A549 (cell line): Measurements from ENCODE around the gene SPATA13.

Experiments used
- JUNB ChIP-seq: fragments of >200 bp; sonication (Bioruptor Twin); formaldehyde crosslinking; IDR thresholded peaks from 2 replicates; pipeline ENCODE4 v1.6.1; 2016
- MAZ ChIP-seq: fragments of 150-350 bp; IDR thresholded peaks from 2 replicates; pipeline ENCODE4 v1.6.1; 2014; ENCODE audit warnings: antibody characterized with exemption, low read depth, low read length, borderline replicate concordance
- PHF8 ChIP-seq: fragments of 200-600 bp; sonication (generic); IDR thresholded peaks from 2 replicates; pipeline ENCODE4 v1.6.1; 2016; ENCODE audit warnings: low read depth, mild to moderate bottlenecking, antibody characterized with exemption, moderate library complexity, borderline replicate concordance
- RAD21 ChIP-seq, 2 experiments: fragments of >200 bp in 1 of 2; sonication (Bioruptor Twin) in 1 of 2; formaldehyde crosslinking in 1 of 2; IDR thresholded peaks in 1 of 2; conservative IDR thresholded peaks in 1 of 2; 2 replicates in 1 of 2; 3 replicates in 1 of 2; pipeline ENCODE4 v1.6.1; 2012 to 2018; ENCODE audit warnings: inconsistent platforms in 1 of 2
- REST ChIP-seq: fragments of 200-600 bp; sonication (generic); IDR thresholded peaks from 2 replicates; pipeline ENCODE4 v1.6.1; 2016; ENCODE audit warnings: antibody characterized with exemption, mild to moderate bottlenecking, moderate library complexity
- TFCP2L1 ChIP-seq: fragments of 250-450 bp; sonication (Bioruptor Pico); IDR thresholded peaks from 2 replicates; pipeline ENCODE4 v1.5.0; 2021; ENCODE audit warnings: mild to moderate bottlenecking
- TP53 ChIP-seq: fragments of 250-450 bp; sonication (Bioruptor Pico); IDR thresholded peaks from 2 replicates; pipeline ENCODE4 v1.5.0; 2021; ENCODE audit warnings: mild to moderate bottlenecking, moderate library complexity
- TF ChIP-seq, protein P1 (sequence below): fragments of >200 bp; sonication (Bioruptor Twin); formaldehyde crosslinking; IDR thresholded peaks from 3 replicates; pipeline ENCODE4 v1.5.1; 2016

- TF ChIP-seq, protein P1, sequence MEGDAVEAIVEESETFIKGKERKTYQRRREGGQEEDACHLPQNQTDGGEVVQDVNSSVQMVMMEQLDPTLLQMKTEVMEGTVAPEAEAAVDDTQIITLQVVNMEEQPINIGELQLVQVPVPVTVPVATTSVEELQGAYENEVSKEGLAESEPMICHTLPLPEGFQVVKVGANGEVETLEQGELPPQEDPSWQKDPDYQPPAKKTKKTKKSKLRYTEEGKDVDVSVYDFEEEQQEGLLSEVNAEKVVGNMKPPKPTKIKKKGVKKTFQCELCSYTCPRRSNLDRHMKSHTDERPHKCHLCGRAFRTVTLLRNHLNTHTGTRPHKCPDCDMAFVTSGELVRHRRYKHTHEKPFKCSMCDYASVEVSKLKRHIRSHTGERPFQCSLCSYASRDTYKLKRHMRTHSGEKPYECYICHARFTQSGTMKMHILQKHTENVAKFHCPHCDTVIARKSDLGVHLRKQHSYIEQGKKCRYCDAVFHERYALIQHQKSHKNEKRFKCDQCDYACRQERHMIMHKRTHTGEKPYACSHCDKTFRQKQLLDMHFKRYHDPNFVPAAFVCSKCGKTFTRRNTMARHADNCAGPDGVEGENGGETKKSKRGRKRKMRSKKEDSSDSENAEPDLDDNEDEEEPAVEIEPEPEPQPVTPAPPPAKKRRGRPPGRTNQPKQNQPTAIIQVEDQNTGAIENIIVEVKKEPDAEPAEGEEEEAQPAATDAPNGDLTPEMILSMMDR, result no peak
- no peak for TF ChIP-seq TP53 (CRISPR knock-in tag)
- TF ChIP-seq RAD21 (conservative IDR thresholded peaks at IDR 0.05 in 1 of 2, IDR thresholded peaks at IDR 0.05 in 1 of 2), result no peak
- no peak for TF ChIP-seq PHF8
- TF ChIP-seq MAZ, result no peak
- no peak for TF ChIP-seq TFCP2L1 (CRISPR knock-in tag)
- no peak for TF ChIP-seq REST
- no peak for TF ChIP-seq JUNB
These were observed 126.1 kb downstream of the SPATA13 start for GRCh38 chr13:24286624-24287023.
